IMR-90 (cell line): ENCODE data around the gene TMEM213. TPM values are rescaled to one million over a fixed set of nuclear protein-coding genes. Genes with fewer than 3 reads are reported as not detected.

Source experiments
- ATAC-seq: fragments of 200-7000 bp; cut with Tn5 transposase; 2 replicates; pipeline ENCODE4 v1.9.1; 2020; ENCODE audit warnings: low read depth, mild to moderate bottlenecking, moderate library complexity
- BruUV-seq: library from RNA; stranded (reverse); fragments of 400-500 nt; replicated peaks from 2 replicates; lab custom pipeline; 2021; lab: Mats Ljungman, UMichigan
- CTCF ChIA-PET: fragments of 300-600 bp; formaldehyde crosslinking; extraction: SDS; loops from one replicate; lab custom pipeline; 2021; ENCODE audit warnings: antibody characterized with exemption; lab: Yijun Ruan, JAX
- POLR2A ChIA-PET: fragments of 300-600 bp; sonication (Branson Sonifier 250); formaldehyde crosslinking; loops from one replicate; lab custom pipeline; 2022; ENCODE audit warnings: antibody characterized with exemption; ENCODE audit not compliant: unreplicated experiment; lab: Charles Lee
- DNase-seq: peaks from one replicate; pipeline ENCODE4 v3.0.0; 2013
- H2AFZ ChIP-seq: replicated peaks from 2 replicates; pipeline ENCODE3; 2013; ENCODE audit warnings: low read length, mild to moderate bottlenecking; ENCODE audit not compliant: poor library complexity
- H2AK5ac ChIP-seq: 2 replicates; pipeline ENCODE4 v1.6.1; 2013; ENCODE audit warnings: low read depth, low read length, inconsistent platforms
- H2AK9ac ChIP-seq: replicated peaks from 2 replicates; pipeline ENCODE3; 2013; ENCODE audit warnings: mild to moderate bottlenecking, low read depth, low read length, moderate library complexity; ENCODE audit not compliant: poor library complexity
- H2BK120ac ChIP-seq: 2 replicates; pipeline ENCODE4 v1.6.1; 2013; ENCODE audit warnings: low read depth, low read length, inconsistent platforms
- H2BK15ac ChIP-seq: 3 replicates; pipeline ENCODE4 v1.6.1; 2013; ENCODE audit warnings: low read depth, low read length, inconsistent platforms
- H2BK20ac ChIP-seq: 2 replicates; pipeline ENCODE4 v1.6.1; 2013; ENCODE audit warnings: low read depth, mild to moderate bottlenecking, inconsistent platforms, low read length, moderate library complexity
- H2BK5ac ChIP-seq: 2 replicates; pipeline ENCODE4 v1.6.1; 2013; ENCODE audit warnings: mild to moderate bottlenecking, low read depth, low read length, inconsistent platforms; ENCODE audit not compliant: poor library complexity, severe bottlenecking
- H3K14ac ChIP-seq: replicated peaks from 2 replicates; pipeline ENCODE4 v1.6.1; 2013; ENCODE audit warnings: low read depth, low read length, inconsistent platforms
- H3K18ac ChIP-seq: 2 replicates; pipeline ENCODE4 v1.6.1; 2013; ENCODE audit warnings: low read depth, low read length, control low read depth
- H3K23ac ChIP-seq: 2 replicates; pipeline ENCODE4 v1.6.1; 2013; ENCODE audit warnings: low read depth, low read length, inconsistent platforms
- H3K27ac ChIP-seq: 2 replicates; pipeline ENCODE4 v1.5.1; 2013; ENCODE audit warnings: mild to moderate bottlenecking, control low read depth, low read length; ENCODE audit not compliant: insufficient read depth
- H3K27me3 ChIP-seq: 2 replicates; pipeline ENCODE4 v1.6.1; 2013; ENCODE audit warnings: low read length; ENCODE audit not compliant: control insufficient read depth, insufficient read depth
- H3K36me3 ChIP-seq: 2 replicates; pipeline ENCODE4 v1.6.1; 2013; ENCODE audit warnings: low read length, mixed read lengths; ENCODE audit not compliant: control insufficient read depth, insufficient read depth
- H3K4ac ChIP-seq: 2 replicates; pipeline ENCODE4 v1.6.1; 2013; ENCODE audit warnings: low read depth, low read length, inconsistent platforms
- H3K4me1 ChIP-seq: 2 replicates; pipeline ENCODE4 v1.6.1; 2013; ENCODE audit warnings: low read length, mixed read lengths; ENCODE audit not compliant: control insufficient read depth, insufficient read depth
- H3K4me2 ChIP-seq: 2 replicates; pipeline ENCODE4 v1.6.1; 2013; ENCODE audit warnings: low read depth, mild to moderate bottlenecking, control low read depth, low read length, moderate library complexity
- H3K4me3 ChIP-seq: 2 replicates; pipeline ENCODE4 v1.5.1; 2013; ENCODE audit warnings: low read depth, mild to moderate bottlenecking, control low read depth, low read length, moderate library complexity; ENCODE audit not compliant: insufficient read depth
- H3K56ac ChIP-seq: 2 replicates; pipeline ENCODE4 v1.6.1; 2013; ENCODE audit warnings: low read length, inconsistent platforms; ENCODE audit not compliant: insufficient read depth; ENCODE audit errors: extremely low read depth
- H3K79me1 ChIP-seq, 2 experiments: 2 replicates each; pipeline ENCODE4 v1.6.1; 2013; ENCODE audit warnings: low read length in 2 of 2, inconsistent platforms in 1 of 2, low read depth in 1 of 2
- H3K9ac ChIP-seq: 2 replicates; pipeline ENCODE4 v1.6.1; 2013; ENCODE audit warnings: low read depth, low read length, control low read depth
- H3K9me1 ChIP-seq: 2 replicates; pipeline ENCODE4 v1.6.1; 2013; ENCODE audit warnings: low read length, inconsistent platforms; ENCODE audit not compliant: insufficient read depth
- H3K9me3 ChIP-seq: 2 replicates; pipeline ENCODE4 v1.6.1; 2013; ENCODE audit warnings: low read length; ENCODE audit not compliant: control insufficient read depth, insufficient read depth
- H4K20me1 ChIP-seq: 2 replicates; pipeline ENCODE4 v1.6.1; 2013; ENCODE audit warnings: low read length, inconsistent platforms; ENCODE audit not compliant: insufficient read depth
- H4K5ac ChIP-seq: 2 replicates; pipeline ENCODE4 v1.6.1; 2013; ENCODE audit warnings: mild to moderate bottlenecking, low read depth, low read length, control low read depth
- H4K8ac ChIP-seq, 2 experiments: 2 replicates each; pipeline ENCODE4 v1.6.1; 2013; ENCODE audit warnings: low read depth in 2 of 2, low read length in 2 of 2, control low read depth in 1 of 2, inconsistent platforms in 1 of 2
- H4K91ac ChIP-seq: 2 replicates; pipeline ENCODE4 v1.6.1; 2013; ENCODE audit warnings: low read depth, low read length, inconsistent platforms; ENCODE audit not compliant: insufficient read depth
- CEBPB ChIP-seq: IDR thresholded peaks from 2 replicates; pipeline ENCODE4 v1.6.1; 2012; ENCODE audit warnings: low read depth, low read length, improper control_type of control experiment
- RAD21 ChIP-seq: IDR thresholded peaks from 2 replicates; pipeline ENCODE4 v1.6.1; 2012; ENCODE audit warnings: low read length, improper control_type of control experiment
- WGBS, 2 experiments: methylation state at CpG; one replicate each; pipeline versions ENCODE4 v1.1.5 to v1.1.7; 2013; ENCODE audit warnings: missing lambda C conversion rate in 2 of 2; ENCODE audit not compliant: insufficient read length in 1 of 2; ENCODE audit errors: extremely low coverage in 2 of 2; 5-methylcytosine and 5-hydroxymethylcytosine counted together
- dilution Hi-C: fragments of 300-500 bp; cut with HindIII; formaldehyde crosslinking; loops from one replicate; pipeline ENCODE4 v1.14.3; 2018; ENCODE audit warnings: low sequenced_read_pairs; ENCODE audit not compliant: unreplicated experiment
- in situ Hi-C: fragments of 300-500 bp; cut with MboI; formaldehyde crosslinking; loops from 3 replicates; pipeline ENCODE4 v1.14.3; 2019; ENCODE audit warnings: low sequenced_read_pairs, inconsistent platforms, mixed read lengths
- intact Hi-C: fragments of 100-400 bp; cut with micrococcal nuclease; formaldehyde crosslinking; loops from 2 replicates; pipeline ENCODE4 v1.10.0; 2022
- polyA plus RNA-seq, 3 experiments: library from polyadenylated mRNA; depleted of rRNA; stranded (reverse); fragments of >200 nt; gene quantifications; 2 replicates each; pipeline ENCODE4 v1.2.3, GENCODE V29; 2012; ENCODE audit warnings: low replicate concordance in 1 of 3
- total RNA-seq: library from RNA; depleted of rRNA; stranded (reverse); fragments of >200 nt; gene quantifications from 2 replicates; pipeline ENCODE4 v1.2.3, GENCODE V29; 2012

TMEM213 gene
- total and polyA plus RNA-seq, 2 of the 4 experiments (the other 2 are of a cell fraction): not detected

- H2AK9ac ChIP-seq: no peak overlapping the region
- H2BK120ac ChIP-seq: no peak overlapping the region
- dilution Hi-C loops: no loop called here
- TF ChIP-seq RAD21: no peak
- peak; percentile 23; the same call in 1 of the 2 replicates for TF ChIP-seq CEBPB
- H3K4me3 ChIP-seq: no peak overlapping the region
- H3K9me3 ChIP-seq: no peaks in the 10 kb centered on the region
- H3K4ac ChIP-seq: peak overlapping the region; percentile 17; the same call in 1 of the 2 replicates
- peaks cover 9% of the 10 kb centered on the region; the same call in 1 of the 2 replicates for H3K9me1 ChIP-seq
- peak overlapping the region; percentile 60 for H2BK5ac ChIP-seq
- peaks cover 2% of the 10 kb centered on the region; the same call in 1 of the 2 replicates for H3K36me3 ChIP-seq
- ATAC-seq (peak; percentile 36), DNase-seq (no peak)
- no peak overlapping the region for H3K18ac ChIP-seq
- no peak overlapping the region for H3K9ac ChIP-seq
- H2BK15ac ChIP-seq: no peak overlapping the region
- no peak overlapping the region for H4K8ac ChIP-seq
- WGBS, 2 experiments: no CpG with 5 or more reads among the region's 4 CpGs
- H2AK5ac ChIP-seq: no peak overlapping the region
- H3K27me3 ChIP-seq: no peaks in the 10 kb centered on the region
- in situ Hi-C loops: no loop called here
- H2BK20ac ChIP-seq: peak overlapping the region; percentile 59; the same call in 1 of the 2 replicates
- no peaks in the 10 kb centered on the region for H4K20me1 ChIP-seq
- H4K91ac ChIP-seq: no peak overlapping the region
- H3K27ac ChIP-seq: no peak overlapping the region
- H2AFZ ChIP-seq: no peak overlapping the region
- H3K79me1 ChIP-seq: no peaks in the 10 kb centered on the region
- H3K56ac ChIP-seq: no peak overlapping the region
- H4K5ac ChIP-seq: no peak overlapping the region
- ChIA-PET POLR2A (no interaction called here), CTCF (no interaction called here)
- H3K4me1 ChIP-seq: peaks cover 8% of the 10 kb centered on the region; the same call in 1 of the 2 replicates
- no peak overlapping the region for H3K23ac ChIP-seq
- BruUV-seq: no TSS peak
- intact Hi-C loops: no loop called here
- no peak overlapping the region; the same call in 1 of the 2 replicates for H3K4me2 ChIP-seq
- no peak overlapping the region for H3K14ac ChIP-seq
These were observed 78.5 kb downstream of the TMEM213 start for GRCh38 chr7:138876326-138876725.
